ENCODE data around the gene DPYD.

The DPYD gene

DNA sequence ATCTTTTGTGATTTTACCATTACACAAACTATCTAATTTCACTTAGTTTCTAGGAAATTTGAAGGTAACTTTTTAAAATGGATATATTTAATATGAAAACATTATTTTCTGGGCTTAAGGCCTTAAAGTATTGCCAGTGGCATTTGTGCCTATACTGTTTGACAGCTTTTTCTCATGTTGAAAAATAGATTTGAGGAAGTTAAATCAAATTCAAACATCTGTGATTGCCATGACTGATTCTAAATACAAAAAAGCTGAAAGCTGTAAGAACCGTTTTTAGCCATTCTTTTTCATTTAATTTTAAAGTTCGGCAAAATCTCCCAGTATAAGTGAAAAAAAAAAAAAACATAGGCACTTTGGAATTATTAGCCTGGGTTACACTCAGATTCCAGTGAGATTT, 301.1 kb downstream of the DPYD start:
- TF ChIP-seq, protein P1, sequence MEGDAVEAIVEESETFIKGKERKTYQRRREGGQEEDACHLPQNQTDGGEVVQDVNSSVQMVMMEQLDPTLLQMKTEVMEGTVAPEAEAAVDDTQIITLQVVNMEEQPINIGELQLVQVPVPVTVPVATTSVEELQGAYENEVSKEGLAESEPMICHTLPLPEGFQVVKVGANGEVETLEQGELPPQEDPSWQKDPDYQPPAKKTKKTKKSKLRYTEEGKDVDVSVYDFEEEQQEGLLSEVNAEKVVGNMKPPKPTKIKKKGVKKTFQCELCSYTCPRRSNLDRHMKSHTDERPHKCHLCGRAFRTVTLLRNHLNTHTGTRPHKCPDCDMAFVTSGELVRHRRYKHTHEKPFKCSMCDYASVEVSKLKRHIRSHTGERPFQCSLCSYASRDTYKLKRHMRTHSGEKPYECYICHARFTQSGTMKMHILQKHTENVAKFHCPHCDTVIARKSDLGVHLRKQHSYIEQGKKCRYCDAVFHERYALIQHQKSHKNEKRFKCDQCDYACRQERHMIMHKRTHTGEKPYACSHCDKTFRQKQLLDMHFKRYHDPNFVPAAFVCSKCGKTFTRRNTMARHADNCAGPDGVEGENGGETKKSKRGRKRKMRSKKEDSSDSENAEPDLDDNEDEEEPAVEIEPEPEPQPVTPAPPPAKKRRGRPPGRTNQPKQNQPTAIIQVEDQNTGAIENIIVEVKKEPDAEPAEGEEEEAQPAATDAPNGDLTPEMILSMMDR (IDR thresholded peaks at IDR 0.05), result no peak
- no peak overlapping the region for H3K27ac ChIP-seq

DNA sequence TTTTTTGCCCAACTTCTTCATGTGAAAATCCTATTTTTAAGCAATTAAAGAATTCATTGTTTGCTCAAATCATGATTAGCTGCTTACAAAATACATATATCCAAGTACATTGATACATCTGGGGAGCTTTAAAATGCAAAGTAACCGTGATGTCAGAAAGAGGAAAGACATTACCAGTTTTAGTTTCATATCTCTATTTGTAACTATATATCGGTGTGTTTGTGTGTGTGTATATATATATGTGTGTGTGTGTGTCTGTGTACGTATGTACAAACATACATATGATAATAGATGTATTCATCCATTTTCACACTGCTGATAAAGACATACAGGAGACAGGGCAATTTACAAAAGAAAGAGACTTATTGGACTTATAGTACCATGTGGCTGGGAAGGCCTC, 310.1 kb downstream of the DPYD start:
- no peak overlapping the region for H3K27ac ChIP-seq
- TF ChIP-seq, protein P1 (IDR thresholded peaks at IDR 0.05), result no peak
- no peak for TF ChIP-seq ZFX (IDR thresholded peaks at IDR 0.05; ENCODE audit: borderline replicate concordance)

DNA sequence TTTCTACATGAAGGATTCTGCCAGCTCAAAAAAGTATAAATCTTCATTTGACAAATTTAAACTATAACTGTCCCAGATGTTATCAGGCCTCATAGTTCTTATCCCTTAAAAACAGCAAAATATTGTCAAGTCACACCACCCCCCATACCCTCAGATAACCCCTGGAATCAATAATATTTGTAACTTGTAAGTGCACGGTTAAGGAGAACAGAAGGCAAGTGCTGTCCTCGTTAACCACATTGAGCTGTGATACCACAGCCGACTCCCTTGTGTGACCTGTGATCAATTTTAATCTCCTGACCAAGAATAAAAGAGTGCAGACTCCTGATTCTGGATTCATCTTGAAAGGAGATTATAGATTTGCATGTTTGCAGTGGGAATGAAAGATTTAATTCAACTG, 310.7 kb downstream of the DPYD start:
- TF ChIP-seq, protein P1 (IDR thresholded peaks at IDR 0.05), result no peak
- TF ChIP-seq ZFX (IDR thresholded peaks at IDR 0.05; ENCODE audit: borderline replicate concordance), result no peak
- H3K27ac ChIP-seq, result no peak overlapping the region

DNA sequence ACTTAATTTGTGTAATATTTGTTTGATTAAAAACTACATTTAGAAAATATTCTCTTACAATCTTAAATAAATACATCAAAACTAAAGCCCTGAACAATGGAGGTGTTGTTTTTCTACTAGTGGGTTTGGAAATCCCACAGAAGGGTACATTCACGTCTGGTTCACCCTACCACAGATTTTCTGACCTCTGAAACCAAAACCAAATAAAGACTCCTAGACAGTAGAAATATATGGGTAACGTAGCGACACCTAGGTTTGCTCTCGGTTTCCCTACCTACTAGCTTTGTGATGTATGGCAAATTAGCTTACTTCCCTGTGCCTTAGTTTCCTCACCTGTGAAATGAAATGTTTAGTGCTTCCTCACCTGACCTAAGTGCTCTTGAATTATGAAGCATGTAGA, 312.6 kb downstream of the DPYD start:
- TF ChIP-seq, protein P1 (IDR thresholded peaks at IDR 0.05), result no peak
- TF ChIP-seq ZFX (IDR thresholded peaks at IDR 0.05; ENCODE audit: borderline replicate concordance), result no peak
- H3K27ac ChIP-seq, result no peak overlapping the region

DNA sequence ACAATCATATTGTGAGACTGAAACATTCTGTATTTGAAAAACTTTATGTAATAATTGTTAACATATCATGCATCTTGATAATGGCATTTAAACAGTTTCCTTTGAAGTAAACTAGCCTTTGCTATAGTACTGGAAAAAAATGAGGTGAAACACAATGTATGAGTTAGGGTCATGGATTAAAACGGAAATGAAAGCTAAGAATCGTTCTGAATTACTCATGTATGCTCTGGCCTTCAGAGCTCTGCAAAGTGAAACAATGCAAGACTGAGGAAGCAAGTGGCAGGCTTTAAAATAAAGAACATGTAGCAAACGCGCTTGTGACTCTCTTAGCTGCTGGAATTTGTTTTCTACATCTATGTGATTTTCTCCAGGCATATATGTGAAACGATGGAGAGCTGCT, 317.1 kb downstream of the DPYD start:
- TF ChIP-seq, protein P1 (IDR thresholded peaks at IDR 0.05), result no peak
- TF ChIP-seq ZFX (IDR thresholded peaks at IDR 0.05; ENCODE audit: borderline replicate concordance), result no peak
- no peak overlapping the region for H3K27ac ChIP-seq

DNA sequence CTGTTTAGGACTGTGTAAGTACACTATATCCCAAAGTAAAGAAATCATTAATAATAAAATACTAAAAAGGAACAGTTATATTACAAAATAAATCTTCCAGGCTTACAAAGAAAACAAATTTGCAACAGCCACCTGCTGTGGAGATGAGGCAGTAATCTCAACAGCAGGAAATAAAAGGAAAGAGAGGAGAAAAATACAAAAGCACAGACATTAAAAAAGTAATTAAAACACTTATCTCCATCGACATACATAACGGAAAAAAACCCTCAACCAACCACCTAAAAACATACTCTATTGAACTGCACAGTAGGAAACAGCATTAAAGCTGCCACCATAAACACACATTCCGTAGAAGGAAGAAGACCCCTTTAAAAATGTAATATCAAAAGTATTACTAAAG, 317.6 kb downstream of the DPYD start:
- TF ChIP-seq ZFX (IDR thresholded peaks at IDR 0.05; ENCODE audit: borderline replicate concordance), result no peak
- TF ChIP-seq, protein P1 (IDR thresholded peaks at IDR 0.05), result no peak
- H3K27ac ChIP-seq, result no peak overlapping the region

DNA sequence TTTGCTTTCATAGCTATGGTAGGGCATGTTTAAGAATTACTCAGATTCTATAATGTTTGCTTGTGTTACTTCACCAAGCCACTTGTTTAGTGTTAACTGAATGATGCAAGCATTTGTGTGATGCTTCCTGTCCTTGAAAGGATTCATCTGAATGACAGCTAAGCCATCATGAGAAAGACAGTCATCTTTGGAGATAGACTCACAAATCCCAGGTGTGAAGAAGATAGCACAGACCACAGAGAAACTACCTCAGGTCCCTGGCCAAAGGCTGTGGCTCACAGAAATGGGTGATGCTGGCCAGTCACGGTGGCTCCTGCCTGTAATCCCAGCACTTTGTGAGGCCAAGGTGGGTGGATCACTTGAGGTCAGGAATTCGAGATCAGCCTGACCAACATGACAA, 321.4 kb downstream of the DPYD start:
- H3K27ac ChIP-seq, result no peak overlapping the region
- TF ChIP-seq, protein P1 (IDR thresholded peaks at IDR 0.05), result no peak
- no peak for TF ChIP-seq ZFX (IDR thresholded peaks at IDR 0.05; ENCODE audit: borderline replicate concordance)
